ENCODE results near the gene HMG20A. TPM values are rescaled to one million over a fixed set of nuclear protein-coding genes. Genes with fewer than 3 reads are reported as not detected.
A peak's percentile ranks its signal among the peaks of the same experiment; 100 is the strongest.

HMG20A gene
- total and polyA plus RNA-seq, 2 experiments from 2014 or later, result 17.8 to 57.8 TPM

GRCh38 chr15:77415450-77416147 is 5.1 kb upstream of the HMG20A start (continued):
- TF ChIP-seq ZNF462 (CRISPR knock-in tag; IDR thresholded peaks at IDR 0.05), result peak; percentile 3; the same call in 1 of the 2 replicates

- Histone ChIP-seq H3K27me3 (ENCODE audit: insufficient read depth) (peaks cover 17% of the 10 kb centered on the region), H3K4me2 (peak overlapping the region; percentile 50), H3K9me2 (ENCODE audit: insufficient read depth) (no peaks in the 10 kb centered on the region), H4K20me1 (replicated peaks; ENCODE audit: insufficient read depth) (peaks cover 31% of the 10 kb centered on the region), H3K79me2 (replicated peaks; ENCODE audit: insufficient read depth) (peaks cover 80% of the 10 kb centered on the region), H3K4me3 (no peak overlapping the region), H2AFZ (no peak overlapping the region), H3K4me1 (ENCODE audit: insufficient read depth) (peaks cover 35% of the 10 kb centered on the region), H3K27ac (ENCODE audit: low read depth) (no peak overlapping the region), H3K36me3 (ENCODE audit: insufficient read depth) (no peaks in the 10 kb centered on the region), H3F3A (replicated peaks; ENCODE audit: low read depth) (no peaks in the 10 kb centered on the region)
- peaks cover 11% of the 10 kb centered on the region for H3K27me3 Mint-ChIP-seq (ENCODE audit: insufficient read depth, low read depth, poor library complexity)
- H3K36me3 Mint-ChIP-seq (ENCODE audit: low read depth), result peaks cover 3% of the 10 kb centered on the region; the same call in 1 of the 3 replicates
- no peak for DNase-seq (ENCODE audit: low spot score)
- H3K4me3 Mint-ChIP-seq, result no peak overlapping the region
- H3K9me3 Mint-ChIP-seq, result no peaks in the 10 kb centered on the region; the same call in 2 of the 3 replicates
- no peak for ATAC-seq
- H3K4me1 Mint-ChIP-seq, result peaks cover 29% of the 10 kb centered on the region
- no peak overlapping the region for H3K27ac Mint-ChIP-seq
- TF ChIP-seq STAT1 (IDR thresholded peaks at IDR 0.05; ENCODE audit: unreplicated experiment) (no peak), ZNF331 (CRISPR knock-in tag; IDR thresholded peaks at IDR 0.05; ENCODE audit: low read depth) (no peak), REST (IDR thresholded peaks at IDR 0.05; ENCODE audit: unreplicated experiment) (no peak), POLR2AphosphoS5 (IDR thresholded peaks at IDR 0.05; ENCODE audit: low read depth) (no peak), CREB1 (CRISPR knock-in tag; IDR thresholded peaks at IDR 0.05; ENCODE audit: low read depth) (no peak)
Observed at GRCh38 chr15:77416148-77416455, 4.6 kb upstream of the HMG20A start.

Data from GM23338 (cell line).